ENCODE measurements around the gene OR10D3. TPM values are rescaled to one million over a fixed set of nuclear protein-coding genes. Genes with fewer than 3 reads are reported as not detected.

The OR10D3 gene
- total and polyA plus RNA-seq, 10 of the 15 experiments (the other 5 are each of a cell fraction or from before 2014, with no cell fraction given): not detected

DNA sequence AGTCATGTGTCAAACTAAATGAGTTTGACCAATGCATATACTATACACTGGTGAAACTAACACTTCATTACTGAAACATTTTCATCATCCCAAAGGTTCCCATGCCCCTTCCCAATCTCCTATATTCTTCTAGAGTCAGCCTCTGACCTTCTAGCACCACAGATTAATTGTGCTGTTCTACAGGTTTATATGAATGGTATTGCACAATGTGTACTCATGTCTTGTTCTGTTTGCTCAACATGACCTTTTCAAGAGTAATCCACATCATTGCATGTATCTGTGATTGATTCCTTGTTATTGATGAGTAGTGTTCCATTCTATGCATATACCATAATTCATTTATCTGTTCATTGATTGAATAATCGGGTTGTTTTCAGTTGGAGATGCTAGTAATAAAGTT is 50.2 kb downstream of the OR10D3 start:
- no peaks in the 10 kb centered on the region for H3K36me3 ChIP-seq (ENCODE audit: control insufficient read depth in 2 of 2, insufficient read depth in 2 of 2, low read length in 1 of 2)
- ChIA-PET SMC1A (ENCODE audit: uncharacterized antibody, unreplicated experiment) (no interaction called here), POLR2A (no interaction called here), RAD21 (ENCODE audit: unreplicated experiment) (no interaction called here), CTCF (no interaction called here)
- in situ Hi-C loops (cut with MboI) (no loop called here), intact Hi-C loops (cut with micrococcal nuclease; ENCODE audit: unreplicated experiment) (no loop called here)
- no peaks in the 10 kb centered on the region for H3K79me2 ChIP-seq (ENCODE audit: control insufficient read depth, insufficient read depth, low read length)
- no TSS peak for BruUV-seq (replicated peaks)
- no peak overlapping the region for H2AFZ ChIP-seq (ENCODE audit: control insufficient read depth, low read depth, low read length)
- no peak overlapping the region for H3K9ac ChIP-seq (ENCODE audit: control insufficient read depth, insufficient read depth, low read length)
- H3K4me1 ChIP-seq (ENCODE audit: control insufficient read depth, insufficient read depth, low read length): no peaks in the 10 kb centered on the region
- no peak overlapping the region for H3K4me2 ChIP-seq (ENCODE audit: control insufficient read depth, insufficient read depth)
- WGBS (ENCODE audit: insufficient coverage, insufficient replicate concordance, low lambda C conversion rate, missing lambda C conversion rate): 4% methylated on average over 1 of the region's 1 CpG
- ATAC-seq (no peak), FAIRE-seq (no peak), DNase-seq (ENCODE audit: low read depth, low spot score) (no peak)
- H3K9me3 ChIP-seq (replicated peaks; ENCODE audit: control insufficient read depth, insufficient read depth, low read length): no peaks in the 10 kb centered on the region
- H4K20me1 ChIP-seq (ENCODE audit: control insufficient read depth, insufficient read depth): no peaks in the 10 kb centered on the region
- no peaks in the 10 kb centered on the region for H3K27me3 ChIP-seq (replicated peaks in 1 of 2; ENCODE audit: control insufficient read depth in 2 of 2, insufficient read depth in 2 of 2, low read length in 1 of 2)
- TF ChIP-seq, protein P1, sequence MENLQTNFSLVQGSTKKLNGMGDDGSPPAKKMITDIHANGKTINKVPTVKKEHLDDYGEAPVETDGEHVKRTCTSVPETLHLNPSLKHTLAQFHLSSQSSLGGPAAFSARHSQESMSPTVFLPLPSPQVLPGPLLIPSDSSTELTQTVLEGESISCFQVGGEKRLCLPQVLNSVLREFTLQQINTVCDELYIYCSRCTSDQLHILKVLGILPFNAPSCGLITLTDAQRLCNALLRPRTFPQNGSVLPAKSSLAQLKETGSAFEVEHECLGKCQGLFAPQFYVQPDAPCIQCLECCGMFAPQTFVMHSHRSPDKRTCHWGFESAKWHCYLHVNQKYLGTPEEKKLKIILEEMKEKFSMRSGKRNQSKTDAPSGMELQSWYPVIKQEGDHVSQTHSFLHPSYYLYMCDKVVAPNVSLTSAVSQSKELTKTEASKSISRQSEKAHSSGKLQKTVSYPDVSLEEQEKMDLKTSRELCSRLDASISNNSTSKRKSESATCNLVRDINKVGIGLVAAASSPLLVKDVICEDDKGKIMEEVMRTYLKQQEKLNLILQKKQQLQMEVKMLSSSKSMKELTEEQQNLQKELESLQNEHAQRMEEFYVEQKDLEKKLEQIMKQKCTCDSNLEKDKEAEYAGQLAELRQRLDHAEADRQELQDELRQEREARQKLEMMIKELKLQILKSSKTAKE (IDR thresholded peaks at IDR 0.05; ENCODE audit: low read depth, poor library complexity, severe bottlenecking): no peak
- no peak overlapping the region for H3K4me3 ChIP-seq
- H3K27ac ChIP-seq (ENCODE audit: control insufficient read depth, insufficient read depth): no peak overlapping the region

Other genes starting within 250 kb of the OR10D3 start
Only the 7 nearest of the 16 such genes appear.
- not detected in 2 replicates for gene OR10G8, start 156.5 kb upstream of the OR10D3 start, total RNA-seq (2014; rRNA removed)
- not detected in 2 replicates for gene OR10G8, start 156.5 kb upstream of the OR10D3 start, total RNA-seq (2014; rRNA removed; fragmentation: Illumina TruSeq; extraction: Trizol)
- not detected in 2 replicates for gene OR10G8, start 156.5 kb upstream of the OR10D3 start, total RNA-seq (2021)
- not detected in 2 replicates for gene OR10G8, start 156.5 kb upstream of the OR10D3 start, polyA plus RNA-seq (2011; rRNA removed)
- not detected in 2 replicates for gene OR10G8, start 156.5 kb upstream of the OR10D3 start, polyA plus RNA-seq (2014; fragmentation: Illumina TruSeq; extraction: Trizol)
- gene OR10G8, start 156.5 kb upstream of the OR10D3 start, polyA plus RNA-seq (2014; fragmentation: Nextera tagmentation; extraction: Ambion mirVana): not detected
- not detected in 2 replicates for gene OR10G8, start 156.5 kb upstream of the OR10D3 start, polyA plus RNA-seq (2014; rRNA removed)
- gene OR10G8, start 156.5 kb upstream of the OR10D3 start, polyA plus RNA-seq (2016; fragmentation: Nextera tagmentation; extraction: Ambion mirVana): not detected
- not detected in 2 replicates for gene OR10G7, start 142.0 kb upstream of the OR10D3 start, total RNA-seq (2014; rRNA removed)
- not detected in 2 replicates for gene OR10G7, start 142.0 kb upstream of the OR10D3 start, total RNA-seq (2014; rRNA removed; fragmentation: Illumina TruSeq; extraction: Trizol)
- not detected in 2 replicates for gene OR10G7, start 142.0 kb upstream of the OR10D3 start, total RNA-seq (2021)
- not detected in 2 replicates for gene OR10G7, start 142.0 kb upstream of the OR10D3 start, polyA plus RNA-seq (2011; rRNA removed)
- not detected in 2 replicates for gene OR10G7, start 142.0 kb upstream of the OR10D3 start, polyA plus RNA-seq (2014; fragmentation: Illumina TruSeq; extraction: Trizol)
- gene OR10G7, start 142.0 kb upstream of the OR10D3 start, polyA plus RNA-seq (2014; fragmentation: Nextera tagmentation; extraction: Ambion mirVana): not detected
- gene OR10G7, start 142.0 kb upstream of the OR10D3 start, polyA plus RNA-seq (2014; rRNA removed): not detected in 2 replicates
- gene OR10G7, start 142.0 kb upstream of the OR10D3 start, polyA plus RNA-seq (2016; fragmentation: Nextera tagmentation; extraction: Ambion mirVana): not detected
- gene VWA5A, start 67.9 kb upstream of the OR10D3 start, total RNA-seq (2014; rRNA removed): 0.44 and 0.45 TPM in 2 replicates
- gene VWA5A, start 67.9 kb upstream of the OR10D3 start, total RNA-seq (2014; rRNA removed; fragmentation: Illumina TruSeq; extraction: Trizol): 0.54 and 0.78 TPM in 2 replicates
- 0.69 and 0.77 TPM in 2 replicates for gene VWA5A, start 67.9 kb upstream of the OR10D3 start, total RNA-seq (2021)
- 1.0 TPM in 2 replicates for gene VWA5A, start 67.9 kb upstream of the OR10D3 start, polyA plus RNA-seq (2011; rRNA removed)
- gene VWA5A, start 67.9 kb upstream of the OR10D3 start, polyA plus RNA-seq (2014; fragmentation: Illumina TruSeq; extraction: Trizol): 0.78 and 1.3 TPM in 2 replicates
- 1 to 10 TPM; 1.4 to 1.5 TPM for gene VWA5A, start 67.9 kb upstream of the OR10D3 start, polyA plus RNA-seq (2014; fragmentation: Nextera tagmentation; extraction: Ambion mirVana)
- 0.86 and 0.96 TPM in 2 replicates for gene VWA5A, start 67.9 kb upstream of the OR10D3 start, polyA plus RNA-seq (2014; rRNA removed)
- gene VWA5A, start 67.9 kb upstream of the OR10D3 start, polyA plus RNA-seq (2016; fragmentation: Nextera tagmentation; extraction: Ambion mirVana): 1 to 10 TPM; 1.3 to 1.6 TPM
- not detected in 2 replicates for gene OR8G1, start 57.8 kb downstream of the OR10D3 start, total RNA-seq (2014; rRNA removed)
- not detected in 2 replicates for gene OR8G1, start 57.8 kb downstream of the OR10D3 start, total RNA-seq (2014; rRNA removed; fragmentation: Illumina TruSeq; extraction: Trizol)
- not detected in 2 replicates for gene OR8G1, start 57.8 kb downstream of the OR10D3 start, total RNA-seq (2021)
- not detected in 2 replicates for gene OR8G1, start 57.8 kb downstream of the OR10D3 start, polyA plus RNA-seq (2011; rRNA removed)
- gene OR8G1, start 57.8 kb downstream of the OR10D3 start, polyA plus RNA-seq (2014; fragmentation: Illumina TruSeq; extraction: Trizol): not detected in 2 replicates
- gene OR8G1, start 57.8 kb downstream of the OR10D3 start, polyA plus RNA-seq (2014; fragmentation: Nextera tagmentation; extraction: Ambion mirVana): not detected
- not detected in 2 replicates for gene OR8G1, start 57.8 kb downstream of the OR10D3 start, polyA plus RNA-seq (2014; rRNA removed)
- not detected for gene OR8G1, start 57.8 kb downstream of the OR10D3 start, polyA plus RNA-seq (2016; fragmentation: Nextera tagmentation; extraction: Ambion mirVana)
- not detected in 2 replicates for gene OR8G5, start 73.0 kb downstream of the OR10D3 start, total RNA-seq (2014; rRNA removed)
- not detected in 2 replicates for gene OR8G5, start 73.0 kb downstream of the OR10D3 start, total RNA-seq (2014; rRNA removed; fragmentation: Illumina TruSeq; extraction: Trizol)
- not detected in 2 replicates for gene OR8G5, start 73.0 kb downstream of the OR10D3 start, total RNA-seq (2021)
- gene OR8G5, start 73.0 kb downstream of the OR10D3 start, polyA plus RNA-seq (2011; rRNA removed): not detected in 2 replicates
- gene OR8G5, start 73.0 kb downstream of the OR10D3 start, polyA plus RNA-seq (2014; fragmentation: Illumina TruSeq; extraction: Trizol): not detected in 2 replicates
- not detected for gene OR8G5, start 73.0 kb downstream of the OR10D3 start, polyA plus RNA-seq (2014; fragmentation: Nextera tagmentation; extraction: Ambion mirVana)
- not detected in 2 replicates for gene OR8G5, start 73.0 kb downstream of the OR10D3 start, polyA plus RNA-seq (2014; rRNA removed)
- not detected for gene OR8G5, start 73.0 kb downstream of the OR10D3 start, polyA plus RNA-seq (2016; fragmentation: Nextera tagmentation; extraction: Ambion mirVana)
- not detected in 2 replicates for gene OR8D1, start 130.6 kb downstream of the OR10D3 start, total RNA-seq (2014; rRNA removed)
- not detected in 2 replicates for gene OR8D1, start 130.6 kb downstream of the OR10D3 start, total RNA-seq (2014; rRNA removed; fragmentation: Illumina TruSeq; extraction: Trizol)
- gene OR8D1, start 130.6 kb downstream of the OR10D3 start, total RNA-seq (2021): not detected in 2 replicates
- gene OR8D1, start 130.6 kb downstream of the OR10D3 start, polyA plus RNA-seq (2011; rRNA removed): not detected in 2 replicates
- not detected in 2 replicates for gene OR8D1, start 130.6 kb downstream of the OR10D3 start, polyA plus RNA-seq (2014; fragmentation: Illumina TruSeq; extraction: Trizol)
- gene OR8D1, start 130.6 kb downstream of the OR10D3 start, polyA plus RNA-seq (2014; fragmentation: Nextera tagmentation; extraction: Ambion mirVana): not detected
- gene OR8D1, start 130.6 kb downstream of the OR10D3 start, polyA plus RNA-seq (2014; rRNA removed): not detected in 2 replicates
- not detected for gene OR8D1, start 130.6 kb downstream of the OR10D3 start, polyA plus RNA-seq (2016; fragmentation: Nextera tagmentation; extraction: Ambion mirVana)
- not detected in 2 replicates for gene OR8D2, start 136.9 kb downstream of the OR10D3 start, total RNA-seq (2014; rRNA removed)
- not detected in 2 replicates for gene OR8D2, start 136.9 kb downstream of the OR10D3 start, total RNA-seq (2014; rRNA removed; fragmentation: Illumina TruSeq; extraction: Trizol)
- not detected in 2 replicates for gene OR8D2, start 136.9 kb downstream of the OR10D3 start, total RNA-seq (2021)
- gene OR8D2, start 136.9 kb downstream of the OR10D3 start, polyA plus RNA-seq (2011; rRNA removed): not detected in 2 replicates
- gene OR8D2, start 136.9 kb downstream of the OR10D3 start, polyA plus RNA-seq (2014; fragmentation: Illumina TruSeq; extraction: Trizol): not detected in 2 replicates
- gene OR8D2, start 136.9 kb downstream of the OR10D3 start, polyA plus RNA-seq (2014; fragmentation: Nextera tagmentation; extraction: Ambion mirVana): not detected
- gene OR8D2, start 136.9 kb downstream of the OR10D3 start, polyA plus RNA-seq (2014; rRNA removed): not detected in 2 replicates
- not detected for gene OR8D2, start 136.9 kb downstream of the OR10D3 start, polyA plus RNA-seq (2016; fragmentation: Nextera tagmentation; extraction: Ambion mirVana)

All from GM12878 (cell line).